ENCODE measurements around the gene CDH10. TPM values are rescaled to one million over a fixed set of nuclear protein-coding genes. Genes with fewer than 3 reads are reported as not detected.

The CDH10 gene
- total and polyA plus RNA-seq, 2 experiments from 2014 or later = not detected

GRCh38 chr5:24480952-24481351, 163.8 kb downstream of the CDH10 start (continued):
- TF ChIP-seq ZNF462 (CRISPR knock-in tag; IDR thresholded peaks at IDR 0.05) = no peak
- no peak for TF ChIP-seq CREB1 (CRISPR knock-in tag; IDR thresholded peaks at IDR 0.05; ENCODE audit: low read depth)

- Mint-ChIP-seq H3K9me3 (peaks cover 24% of the 10 kb centered on the region), H3K36me3 (ENCODE audit: low read depth) (peaks cover 15% of the 10 kb centered on the region; the same call in 2 of the 3 replicates)
- TF ChIP-seq ZNF462 (CRISPR knock-in tag; IDR thresholded peaks at IDR 0.05) (no peak), STAT1 (IDR thresholded peaks at IDR 0.05; ENCODE audit: unreplicated experiment) (no peak), REST (IDR thresholded peaks at IDR 0.05; ENCODE audit: unreplicated experiment) (no peak)
These were observed 166.8 kb downstream of the CDH10 start for GRCh38 chr5:24477958-24478357.

More at GRCh38 chr5:24477958-24478357, 166.8 kb downstream of the CDH10 start:
- Histone ChIP-seq H3K4me2 (no peak overlapping the region), H3K79me2 (replicated peaks; ENCODE audit: insufficient read depth) (no peaks in the 10 kb centered on the region), H3K4me1 (ENCODE audit: insufficient read depth) (no peaks in the 10 kb centered on the region; the same call in 1 of the 2 replicates), H3K27me3 (ENCODE audit: insufficient read depth) (no peaks in the 10 kb centered on the region), H3K27ac (ENCODE audit: low read depth) (0 out of 2 replicates have a peak overlapping the region, but pooled peaks have one; percentile 43), H4K20me1 (replicated peaks; ENCODE audit: insufficient read depth) (no peaks in the 10 kb centered on the region), H2AFZ (peak overlapping the region; percentile 49), H3K36me3 (ENCODE audit: insufficient read depth) (peaks cover 8% of the 10 kb centered on the region; the same call in 1 of the 2 replicates), H3K9me2 (ENCODE audit: insufficient read depth) (no peaks in the 10 kb centered on the region; the same call in 1 of the 2 replicates), H3K4me3 (no peak overlapping the region), H3F3A (replicated peaks; ENCODE audit: low read depth) (no peaks in the 10 kb centered on the region)
- Mint-ChIP-seq H3K4me1 (peaks cover 8% of the 10 kb centered on the region; the same call in 2 of the 3 replicates), H3K27me3 (ENCODE audit: insufficient read depth, low read depth, poor library complexity) (no peaks in the 10 kb centered on the region), H3K4me3 (no peak overlapping the region), H3K27ac (no peak overlapping the region)
- DNase-seq (ENCODE audit: low spot score) = no peak
- ATAC-seq = no peak
